ENCODE results near the gene FNIP2. TPM values are rescaled to one million over a fixed set of nuclear protein-coding genes. Genes with fewer than 3 reads are reported as not detected.

The FNIP2 gene
- total and polyA plus RNA-seq, 10 of the 15 experiments (the other 5 are each of a cell fraction or from before 2014, with no cell fraction given): 0.03 to 0.38 (median 0.15) TPM

GRCh38 chr4:158819942-158820786 lies 51.3 kb downstream of the FNIP2 start:
- POLR2A ChIA-PET: interaction anchor here (1.1 to 7.7 kb wide), 2 partner anchors 9 to 18 kb away, joined by 5 to 52 read pairs; no protein-coding TSS in a partner anchor
- no TSS peak for BruUV-seq (replicated peaks)

More at GRCh38 chr4:158819942-158820786, 51.3 kb downstream of the FNIP2 start:
- FAIRE-seq (no peak), DNase-seq (ENCODE audit: low read depth, low spot score) (no peak), ATAC-seq (no peak)
- Histone ChIP-seq H3K9me3 (replicated peaks; ENCODE audit: control insufficient read depth, insufficient read depth, low read length) (no peaks in the 10 kb centered on the region; the same call in 2 of the 3 replicates), H3K4me3 (no peak overlapping the region), H3K27ac (ENCODE audit: control insufficient read depth, insufficient read depth) (no peak overlapping the region), H3K36me3 (ENCODE audit: control insufficient read depth in 2 of 2, insufficient read depth in 2 of 2, low read length in 1 of 2) (no peaks in the 10 kb centered on the region), H2AFZ (ENCODE audit: control insufficient read depth, low read depth, low read length) (no peak overlapping the region), H3K79me2 (ENCODE audit: control insufficient read depth, insufficient read depth, low read length) (no peaks in the 10 kb centered on the region; the same call in 1 of the 2 replicates), H4K20me1 (ENCODE audit: control insufficient read depth, insufficient read depth) (no peaks in the 10 kb centered on the region), H3K4me2 (ENCODE audit: control insufficient read depth, insufficient read depth) (no peak overlapping the region), H3K4me1 (ENCODE audit: control insufficient read depth, insufficient read depth, low read length) (peaks cover 8% of the 10 kb centered on the region), H3K9ac (ENCODE audit: control insufficient read depth, insufficient read depth, low read length) (no peak overlapping the region), H3K27me3 (replicated peaks in 1 of 2; ENCODE audit: control insufficient read depth in 2 of 2, insufficient read depth in 2 of 2, low read length in 1 of 2) (no peaks in the 10 kb centered on the region)
- WGBS (ENCODE audit: insufficient coverage, insufficient replicate concordance, low lambda C conversion rate, missing lambda C conversion rate): 36% methylated on average over 2 of the region's 2 CpGs
- SMC1A ChIA-PET (ENCODE audit: uncharacterized antibody, unreplicated experiment): interaction anchor here (0.8 to 11.5 kb wide), 4 partner anchors 9 to 38 kb away, joined by 3 to 101 read pairs (median 21); no protein-coding TSS in a partner anchor
- intact Hi-C loops (cut with micrococcal nuclease; ENCODE audit: unreplicated experiment): no loop called here
- in situ Hi-C loops (cut with MboI): no loop called here
- CTCF ChIA-PET: interaction anchor here (0.8 to 1.9 kb wide), 3 partner anchors 9 to 33 kb away, joined by 5 to 9 read pairs (median 9); no protein-coding TSS in a partner anchor
- RAD21 ChIA-PET (ENCODE audit: unreplicated experiment): interaction anchor here (0.6 to 4.4 kb wide), 5 partner anchors 10 to 97 kb away, joined by 3 to 25 read pairs (median 4); partner anchors contain the start of gene PPID
- TF ChIP-seq, protein P1, sequence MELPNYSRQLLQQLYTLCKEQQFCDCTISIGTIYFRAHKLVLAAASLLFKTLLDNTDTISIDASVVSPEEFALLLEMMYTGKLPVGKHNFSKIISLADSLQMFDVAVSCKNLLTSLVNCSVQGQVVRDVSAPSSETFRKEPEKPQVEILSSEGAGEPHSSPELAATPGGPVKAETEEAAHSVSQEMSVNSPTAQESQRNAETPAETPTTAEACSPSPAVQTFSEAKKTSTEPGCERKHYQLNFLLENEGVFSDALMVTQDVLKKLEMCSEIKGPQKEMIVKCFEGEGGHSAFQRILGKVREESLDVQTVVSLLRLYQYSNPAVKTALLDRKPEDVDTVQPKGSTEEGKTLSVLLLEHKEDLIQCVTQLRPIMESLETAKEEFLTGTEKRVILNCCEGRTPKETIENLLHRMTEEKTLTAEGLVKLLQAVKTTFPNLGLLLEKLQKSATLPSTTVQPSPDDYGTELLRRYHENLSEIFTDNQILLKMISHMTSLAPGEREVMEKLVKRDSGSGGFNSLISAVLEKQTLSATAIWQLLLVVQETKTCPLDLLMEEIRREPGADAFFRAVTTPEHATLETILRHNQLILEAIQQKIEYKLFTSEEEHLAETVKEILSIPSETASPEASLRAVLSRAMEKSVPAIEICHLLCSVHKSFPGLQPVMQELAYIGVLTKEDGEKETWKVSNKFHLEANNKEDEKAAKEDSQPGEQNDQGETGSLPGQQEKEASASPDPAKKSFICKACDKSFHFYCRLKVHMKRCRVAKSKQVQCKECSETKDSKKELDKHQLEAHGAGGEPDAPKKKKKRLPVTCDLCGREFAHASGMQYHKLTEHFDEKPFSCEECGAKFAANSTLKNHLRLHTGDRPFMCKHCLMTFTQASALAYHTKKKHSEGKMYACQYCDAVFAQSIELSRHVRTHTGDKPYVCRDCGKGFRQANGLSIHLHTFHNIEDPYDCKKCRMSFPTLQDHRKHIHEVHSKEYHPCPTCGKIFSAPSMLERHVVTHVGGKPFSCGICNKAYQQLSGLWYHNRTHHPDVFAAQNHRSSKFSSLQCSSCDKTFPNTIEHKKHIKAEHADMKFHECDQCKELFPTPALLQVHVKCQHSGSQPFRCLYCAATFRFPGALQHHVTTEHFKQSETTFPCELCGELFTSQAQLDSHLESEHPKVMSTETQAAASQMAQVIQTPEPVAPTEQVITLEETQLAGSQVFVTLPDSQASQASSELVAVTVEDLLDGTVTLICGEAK (IDR thresholded peaks at IDR 0.05; ENCODE audit: borderline replicate concordance): no peak
- TF ChIP-seq NR2C2 (IDR thresholded peaks at IDR 0.05; ENCODE audit: borderline replicate concordance, control insufficient read depth, insufficient read length, low read depth): no peak
- TF ChIP-seq CREB1 (IDR thresholded peaks at IDR 0.05; ENCODE audit: low read depth): no peak
- TF ChIP-seq ZSCAN29 (IDR thresholded peaks at IDR 0.05): no peak
- TF ChIP-seq IRF4 (IDR thresholded peaks at IDR 0.05; ENCODE audit: low read depth, low read length): no peak
- no peak for TF ChIP-seq HCFC1 (IDR thresholded peaks at IDR 0.05; ENCODE audit: low read length)
- TF ChIP-seq KAT2A (conservative IDR thresholded peaks at IDR 0.05; ENCODE audit: control insufficient read depth, low read depth, low read length): no peak
- TF ChIP-seq ASH2L (IDR thresholded peaks at IDR 0.05; ENCODE audit: borderline replicate concordance, low read depth): no peak
- TF ChIP-seq ZNF207 (IDR thresholded peaks at IDR 0.05; ENCODE audit: borderline replicate concordance): no peak
- TF ChIP-seq BCL3 (IDR thresholded peaks at IDR 0.05; ENCODE audit: borderline replicate concordance, insufficient read depth, low read depth, low read length, poor library complexity, severe bottlenecking): no peak
- no peak for TF ChIP-seq SUZ12 (IDR thresholded peaks at IDR 0.05; ENCODE audit: unreplicated experiment)
- TF ChIP-seq STAT1 (conservative IDR thresholded peaks at IDR 0.05): no peak
- no peak for TF ChIP-seq CHD4 (IDR thresholded peaks at IDR 0.05)

Measured in GM12878 (cell line).